NCI-H748 (cell line): ENCODE data around the gene WNT10A.
"Not testable (repeated sequence)": the region's sequence is repeated elsewhere in the genome, so short reads cannot be mapped to it uniquely, and the experiment has no call there.

Experiments used
- DNase-seq: peaks from one replicate; lab custom pipeline; 2025; ENCODE audit not compliant: unreplicated experiment; lab: John Stamatoyannopoulos, UW

The WNT10A gene

DNA sequence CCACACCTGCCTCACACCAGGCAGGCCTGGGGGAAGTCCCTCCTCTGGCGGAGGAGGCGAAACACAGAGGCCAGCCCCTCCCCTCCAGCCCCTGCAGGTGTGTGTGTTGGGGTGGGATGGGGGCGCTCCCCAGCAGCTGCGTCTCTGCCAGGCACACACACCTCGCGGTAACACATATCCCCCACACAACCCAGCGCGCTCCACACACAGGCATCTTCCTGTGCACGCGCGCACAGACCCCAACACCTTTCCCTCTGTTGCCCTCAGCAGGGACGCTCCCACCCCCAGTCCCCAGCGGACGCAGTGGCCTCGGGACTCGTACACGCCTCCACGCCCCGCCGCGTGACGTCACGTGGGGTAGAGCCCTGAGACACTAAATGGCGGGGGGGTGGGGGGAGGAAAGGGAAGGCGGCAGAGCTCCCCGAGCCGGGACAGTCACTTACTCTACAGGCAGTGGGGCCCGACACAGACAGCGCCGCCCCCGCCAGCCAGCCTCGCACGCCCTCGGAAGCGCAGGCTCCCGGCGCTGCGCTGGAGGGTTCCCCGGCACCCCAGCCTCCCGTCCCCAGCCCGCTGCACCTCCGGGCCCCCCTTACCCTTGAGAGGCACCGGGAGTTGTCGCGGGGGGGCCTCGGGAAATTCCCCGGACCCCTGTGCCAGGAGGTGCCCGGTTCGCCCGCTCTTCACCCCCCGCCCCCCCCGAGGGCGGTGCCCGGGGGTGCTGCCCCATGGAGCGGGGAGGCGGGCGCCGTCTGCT is at the start of gene WNT10A:
Gene WNT10A (plus strand): TSS at position 751 of the 757 bp plus-strand sequence. CDS start 144 bp downstream, outside the sequence.
- peak; percentile 73 for DNase-seq

DNA sequence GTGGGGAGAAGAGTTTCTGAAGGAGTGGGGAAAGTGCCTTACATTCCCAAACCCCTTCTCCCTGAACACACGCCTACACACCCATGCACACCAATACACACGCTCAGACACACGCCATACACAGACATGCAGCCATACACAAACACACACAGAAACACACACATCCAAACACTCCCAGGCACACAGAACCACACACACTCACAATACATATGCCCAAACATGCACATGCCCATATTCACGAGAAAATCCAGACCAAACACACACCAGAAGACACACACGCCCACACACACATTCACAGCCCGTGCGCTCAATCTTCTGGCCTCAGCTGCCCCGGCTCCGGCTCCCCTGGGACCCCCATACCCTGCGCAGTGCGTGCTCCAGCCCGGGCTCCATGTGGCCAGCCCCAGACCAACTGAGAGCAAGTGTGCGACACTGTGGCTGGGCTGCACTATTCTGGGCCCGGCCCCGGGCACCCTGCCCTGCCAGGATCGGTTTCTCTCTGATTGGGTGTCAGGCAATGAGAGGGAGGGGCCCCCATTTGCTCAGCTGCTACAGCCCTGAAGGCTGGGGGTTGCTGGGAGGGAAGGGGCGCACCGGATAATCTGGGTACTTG is 49.2 kb upstream of the WNT10A start, which contains the start of gene PRKAG3:
Gene PRKAG3 (minus strand): TSS at position 426 of the 613 bp plus-strand sequence.
- DNase-seq: no peak

DNA sequence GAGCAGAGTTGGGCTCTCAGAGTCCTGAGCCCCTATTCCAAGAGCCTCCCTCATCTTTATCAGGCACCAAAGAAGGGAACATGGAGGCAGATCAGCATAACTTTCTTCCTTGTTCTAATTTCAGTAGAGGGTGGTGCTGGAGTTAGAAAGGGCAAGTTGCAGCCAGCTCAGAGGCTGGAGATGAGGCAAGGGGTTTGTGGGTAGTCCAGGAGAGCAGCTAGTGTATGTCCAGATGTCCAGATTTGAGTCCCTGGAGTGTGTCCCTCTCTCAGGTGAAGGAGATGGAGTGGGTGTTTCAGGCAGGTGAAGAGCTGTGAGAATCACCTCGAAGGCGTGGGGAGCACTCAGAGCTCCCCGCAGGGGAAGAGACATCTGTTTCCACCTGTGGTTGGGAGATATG is 48.6 kb upstream of the WNT10A start:
- no peak for DNase-seq

DNA sequence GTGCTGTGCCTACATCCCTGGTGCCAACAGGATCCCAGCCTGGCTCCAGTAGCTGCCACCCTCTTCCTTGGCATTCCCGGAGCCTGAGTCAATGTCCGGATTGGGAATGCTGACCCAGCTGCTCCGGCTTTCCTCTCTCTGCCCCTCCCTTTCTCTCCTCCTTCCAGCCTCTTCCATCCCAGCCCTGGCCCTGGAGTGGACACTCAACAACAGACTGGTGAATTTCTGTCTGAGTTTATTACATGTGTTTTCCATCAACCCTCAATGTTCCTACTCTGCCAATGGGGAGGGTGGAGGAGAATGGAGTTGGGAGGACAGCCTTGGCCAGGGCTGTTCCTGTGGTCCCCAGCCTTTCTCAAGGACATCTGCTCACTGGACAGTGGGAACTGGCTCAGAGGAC is 48.1 kb upstream of the WNT10A start:
- DNase-seq: no peak

DNA sequence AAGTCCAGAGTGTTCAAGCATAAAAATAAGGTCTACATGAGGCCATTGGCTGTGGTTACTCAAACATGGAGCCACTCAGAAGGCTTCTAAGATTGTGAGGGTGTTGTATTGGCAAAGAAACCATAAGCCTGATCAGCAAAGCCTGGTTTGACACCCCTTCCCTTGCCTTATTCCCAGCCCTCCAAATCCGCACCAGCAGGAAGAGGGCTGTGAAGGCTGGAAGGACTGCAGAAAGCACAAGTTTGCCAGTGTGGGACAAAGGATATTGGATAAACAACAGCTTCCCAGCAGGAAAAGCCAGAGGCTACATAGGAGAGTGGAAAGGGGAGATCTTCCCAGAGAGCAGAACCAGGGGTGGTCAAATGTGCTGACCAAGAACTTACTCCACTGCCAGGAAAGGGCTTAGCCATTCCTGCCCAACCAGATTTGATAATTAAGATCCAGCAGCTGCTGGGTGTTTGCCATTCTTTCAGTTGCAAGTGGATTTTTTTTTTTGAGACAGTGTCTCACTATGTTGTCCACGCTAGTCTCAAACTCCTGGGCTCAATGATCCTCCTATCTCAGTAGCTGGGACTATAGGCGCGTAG is 47.5 kb upstream of the WNT10A start:
- DNase-seq: no peak

DNA sequence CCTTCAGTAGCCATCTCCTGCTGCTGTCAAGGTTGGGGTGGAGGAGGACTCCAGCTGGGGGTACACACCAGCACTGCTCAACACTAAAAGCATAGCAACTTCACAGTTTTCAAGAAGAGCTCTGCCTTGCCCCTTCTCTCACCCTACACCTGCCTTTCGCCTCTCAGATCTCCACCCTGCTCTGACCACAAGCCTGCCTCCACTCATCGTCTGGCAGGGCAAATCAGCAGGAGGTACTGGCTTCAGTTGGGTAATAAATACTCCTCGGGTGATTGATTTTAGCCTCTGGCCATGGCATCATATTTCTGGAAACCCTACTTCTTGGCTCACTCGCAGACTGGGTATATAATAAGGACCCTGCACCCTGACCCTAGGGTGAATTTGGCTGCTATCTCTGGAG is 46.0 kb upstream of the WNT10A start:
- DNase-seq: no peak

DNA sequence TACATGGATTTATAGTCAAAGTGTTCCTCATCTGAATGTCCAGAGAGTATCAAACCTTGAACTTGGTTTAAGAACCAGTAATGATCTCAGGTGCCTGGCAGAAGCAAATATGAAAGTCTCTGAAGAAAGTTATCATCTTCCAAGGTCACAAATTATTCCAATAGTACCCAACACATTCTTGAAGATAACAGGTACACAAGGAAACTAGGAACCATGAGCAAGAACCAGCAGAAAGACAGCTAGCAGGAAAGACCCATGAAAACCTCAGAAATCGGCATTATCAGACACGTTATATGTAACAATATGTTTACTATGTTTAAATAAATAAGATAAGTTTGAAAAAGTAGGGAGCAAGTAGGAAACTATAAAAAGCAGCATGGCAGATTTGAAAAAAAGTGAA is 43.2 kb upstream of the WNT10A start:
- DNase-seq: no peak

DNA sequence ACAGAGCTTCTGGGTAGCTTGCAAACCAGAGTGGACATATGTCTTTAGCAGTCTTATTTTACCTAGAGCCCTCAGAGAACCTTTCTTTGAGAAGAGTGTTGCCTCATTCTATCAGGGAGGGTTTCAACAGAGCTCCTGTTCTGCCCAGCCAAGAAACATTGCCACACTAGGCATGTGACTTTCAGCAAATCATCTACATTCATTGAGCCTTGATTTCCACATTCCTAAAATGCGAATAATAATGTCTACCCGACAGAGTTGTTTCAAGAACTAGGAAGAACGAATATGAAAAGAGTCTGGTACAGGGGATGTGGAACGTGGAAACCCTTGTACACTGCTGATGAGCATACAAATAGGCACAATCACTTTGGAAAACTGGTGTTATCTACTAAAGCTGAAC is 41.2 kb upstream of the WNT10A start:
- no peak for DNase-seq

DNA sequence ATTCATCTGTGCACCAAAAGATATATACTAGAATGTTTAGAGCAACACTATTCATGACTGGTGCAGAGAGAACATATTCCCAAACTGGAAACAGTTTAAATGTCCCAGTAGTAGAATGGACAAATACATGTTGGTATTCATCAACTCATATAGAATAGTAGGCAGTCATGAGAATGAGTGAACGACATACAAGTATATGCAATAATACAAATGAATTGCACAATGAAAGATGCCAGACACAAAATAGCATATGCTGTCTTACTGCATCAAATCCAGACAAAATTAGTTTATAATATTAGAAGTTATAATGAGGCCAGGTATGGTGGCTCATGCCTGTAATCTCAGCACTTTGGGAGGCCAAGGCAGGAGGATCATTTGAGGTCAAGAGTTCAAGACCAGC is 40.8 kb upstream of the WNT10A start:
- no peak for DNase-seq

DNA sequence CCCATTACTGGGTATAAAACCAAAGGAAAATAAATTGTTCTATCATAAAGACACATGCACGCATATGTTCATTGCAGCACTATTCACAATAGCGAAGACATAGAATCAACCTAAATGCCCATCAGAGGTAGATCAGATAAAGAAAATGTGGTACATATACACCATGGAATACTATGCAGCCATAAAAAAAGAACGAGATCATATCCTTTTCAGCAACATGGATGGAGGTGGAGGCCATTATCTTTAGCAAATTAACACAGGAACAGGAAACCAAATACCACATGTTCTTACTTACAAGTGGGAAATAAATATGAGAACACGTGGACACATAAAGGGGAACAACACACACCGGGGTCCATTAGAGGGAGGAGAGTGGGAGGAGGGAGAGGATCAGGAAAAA is 36.3 kb upstream of the WNT10A start:
- DNase-seq: not testable (repeated sequence)

DNA sequence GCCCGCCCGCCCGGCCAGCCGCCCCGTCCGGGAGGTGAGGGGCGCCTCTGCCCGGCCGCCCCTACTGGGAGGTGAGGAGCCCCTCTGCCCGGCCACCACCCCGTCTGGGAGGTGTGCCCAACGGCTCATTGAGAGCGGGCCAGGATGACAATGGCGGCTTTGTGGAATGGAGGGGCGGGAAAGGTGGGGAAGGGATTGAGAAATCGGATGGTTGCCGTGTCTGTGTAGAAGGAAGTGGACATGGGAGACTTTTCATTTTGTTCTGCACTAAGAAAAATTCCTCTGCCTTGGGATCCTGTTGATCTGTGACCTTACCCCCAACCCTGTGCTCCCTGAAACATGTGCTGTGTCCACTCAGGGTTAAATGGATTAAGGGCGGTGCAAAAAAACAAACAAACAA is 33.7 kb upstream of the WNT10A start:
- DNase-seq: not testable (repeated sequence)

DNA sequence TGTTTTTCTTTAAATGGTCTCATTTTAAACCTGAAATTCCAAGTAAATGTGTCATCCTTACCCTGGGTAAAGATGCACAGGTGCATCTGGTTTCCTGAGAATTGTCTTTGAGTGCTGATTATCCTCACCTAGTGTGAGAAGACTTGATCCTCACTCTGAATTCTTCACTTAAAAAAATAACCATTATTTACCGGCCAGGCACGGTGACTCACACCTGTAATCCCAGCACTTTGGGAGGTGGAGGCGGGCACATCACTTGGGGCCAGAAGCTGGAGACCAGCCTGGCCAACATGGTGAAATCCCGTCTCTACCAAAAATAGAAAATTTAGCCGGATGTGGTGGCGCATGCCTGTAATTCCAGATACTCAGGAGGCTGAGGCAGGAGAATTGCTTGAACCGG is 30.9 kb upstream of the WNT10A start:
- no peak for DNase-seq

DNA sequence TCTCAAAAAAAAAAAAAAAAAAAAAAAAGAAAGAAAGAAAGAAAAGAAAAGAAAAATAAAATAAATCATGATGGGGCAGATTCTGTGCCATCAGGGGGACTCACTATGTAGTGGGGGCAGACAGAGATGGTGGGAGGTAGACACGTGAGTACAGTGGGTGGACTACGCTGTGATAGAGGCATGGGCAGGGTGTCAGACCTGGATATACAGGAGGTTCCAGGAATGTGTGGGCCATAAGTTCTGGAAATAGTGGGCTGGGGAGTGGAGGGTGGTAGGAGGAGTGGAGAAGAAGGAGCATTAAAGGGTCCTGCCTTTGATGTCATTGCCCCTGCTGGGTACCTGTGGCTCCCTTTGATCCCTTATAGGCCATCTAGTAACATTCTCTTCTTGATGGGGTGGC is 29.9 kb upstream of the WNT10A start:
- DNase-seq: no peak

DNA sequence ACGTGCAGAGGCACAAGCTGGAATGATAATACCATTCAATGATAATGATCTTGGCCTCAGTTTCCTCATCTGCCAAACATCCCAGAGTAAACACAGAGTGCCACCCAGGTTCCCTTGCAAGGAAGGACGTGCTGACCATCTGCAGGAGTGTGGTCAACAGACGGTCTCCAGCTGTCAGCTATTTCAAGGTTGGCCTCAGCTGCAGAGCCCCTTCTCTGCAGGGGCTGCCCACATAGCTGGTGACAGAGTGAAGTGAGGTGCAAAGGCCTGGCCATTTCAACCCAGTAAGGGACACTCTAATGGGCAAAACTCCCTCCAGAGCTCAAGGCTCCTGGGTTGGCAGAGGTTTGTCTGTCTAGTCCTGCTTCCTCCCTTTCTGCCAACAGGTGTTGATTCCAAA is 29.4 kb upstream of the WNT10A start:
- no peak for DNase-seq

DNA sequence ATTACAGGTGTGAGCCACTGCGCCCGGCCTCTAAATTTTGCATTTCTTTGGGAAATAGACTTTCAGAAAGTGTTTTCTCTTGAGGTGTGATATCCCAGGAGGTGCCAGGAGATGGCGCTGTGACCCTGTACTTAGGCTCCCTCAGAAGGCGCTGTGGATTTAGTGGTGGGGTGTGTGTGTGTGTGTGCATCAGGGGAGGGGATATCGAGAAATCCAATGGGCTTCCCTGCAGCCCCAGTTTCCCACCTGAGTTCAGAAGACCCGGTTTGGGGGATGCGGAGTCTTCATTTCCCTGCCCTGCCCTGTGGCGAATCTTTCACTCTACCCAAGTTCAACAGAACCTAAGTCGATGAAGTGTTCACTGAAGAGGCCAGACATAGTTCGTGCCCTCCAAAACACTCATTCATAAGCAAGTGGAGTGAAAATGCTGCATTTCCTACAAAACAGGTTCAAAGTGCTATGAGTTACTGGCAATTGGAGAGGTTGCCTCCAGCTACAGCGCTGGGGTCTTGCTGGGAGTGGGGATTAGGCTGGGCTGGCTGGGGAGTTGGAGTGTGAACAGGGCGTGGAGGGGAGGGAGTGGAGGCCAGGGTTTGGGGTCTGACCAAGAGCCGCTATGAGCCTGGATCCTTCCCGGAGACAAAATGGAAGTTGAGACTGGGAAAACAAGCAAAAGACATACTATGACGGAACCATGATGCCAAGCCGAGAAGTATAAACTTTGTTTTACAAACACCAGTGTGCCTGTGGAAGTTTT is 27.6 kb upstream of the WNT10A start:
- peak; percentile 73 for DNase-seq

DNA sequence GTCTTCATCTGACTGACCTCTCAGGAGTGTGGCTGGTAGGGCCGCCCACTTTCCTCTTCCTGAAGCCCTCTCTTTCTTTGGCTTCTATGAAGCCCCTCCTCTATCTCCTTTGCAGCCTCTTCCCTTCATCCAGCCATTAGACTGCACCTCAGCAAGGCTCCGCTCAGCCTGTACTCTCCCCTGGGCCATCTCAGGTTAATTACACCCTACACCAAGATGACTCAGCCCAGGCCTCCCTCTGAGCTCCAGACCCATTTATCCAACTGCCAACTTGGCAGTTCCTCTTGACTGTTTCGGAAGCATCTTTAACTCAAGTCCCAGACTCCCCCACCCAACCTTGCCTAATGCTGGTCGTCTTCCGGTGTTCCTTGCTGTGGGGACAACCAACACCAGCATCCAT is 26.9 kb upstream of the WNT10A start:
- no peak for DNase-seq

DNA sequence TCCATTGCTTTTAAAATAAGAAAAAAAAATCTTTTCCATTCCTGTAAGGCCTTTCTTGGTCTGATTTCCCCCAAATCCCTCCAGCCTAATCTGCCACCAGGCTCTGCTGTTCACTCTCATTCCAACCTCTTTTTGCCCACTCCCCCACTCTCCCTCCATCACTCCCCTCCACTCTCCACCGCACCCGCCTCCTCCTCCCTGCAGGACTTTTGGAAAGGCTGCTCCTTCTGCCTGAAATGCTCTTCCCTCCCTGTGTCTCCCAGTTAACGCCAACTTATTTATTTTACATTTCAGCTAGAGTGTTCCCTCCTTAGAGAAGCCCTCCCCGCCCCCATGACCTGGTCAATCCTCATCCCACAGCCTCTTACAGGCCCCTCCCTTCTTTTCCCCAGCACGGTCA is 25.8 kb upstream of the WNT10A start:
- DNase-seq: no peak

DNA sequence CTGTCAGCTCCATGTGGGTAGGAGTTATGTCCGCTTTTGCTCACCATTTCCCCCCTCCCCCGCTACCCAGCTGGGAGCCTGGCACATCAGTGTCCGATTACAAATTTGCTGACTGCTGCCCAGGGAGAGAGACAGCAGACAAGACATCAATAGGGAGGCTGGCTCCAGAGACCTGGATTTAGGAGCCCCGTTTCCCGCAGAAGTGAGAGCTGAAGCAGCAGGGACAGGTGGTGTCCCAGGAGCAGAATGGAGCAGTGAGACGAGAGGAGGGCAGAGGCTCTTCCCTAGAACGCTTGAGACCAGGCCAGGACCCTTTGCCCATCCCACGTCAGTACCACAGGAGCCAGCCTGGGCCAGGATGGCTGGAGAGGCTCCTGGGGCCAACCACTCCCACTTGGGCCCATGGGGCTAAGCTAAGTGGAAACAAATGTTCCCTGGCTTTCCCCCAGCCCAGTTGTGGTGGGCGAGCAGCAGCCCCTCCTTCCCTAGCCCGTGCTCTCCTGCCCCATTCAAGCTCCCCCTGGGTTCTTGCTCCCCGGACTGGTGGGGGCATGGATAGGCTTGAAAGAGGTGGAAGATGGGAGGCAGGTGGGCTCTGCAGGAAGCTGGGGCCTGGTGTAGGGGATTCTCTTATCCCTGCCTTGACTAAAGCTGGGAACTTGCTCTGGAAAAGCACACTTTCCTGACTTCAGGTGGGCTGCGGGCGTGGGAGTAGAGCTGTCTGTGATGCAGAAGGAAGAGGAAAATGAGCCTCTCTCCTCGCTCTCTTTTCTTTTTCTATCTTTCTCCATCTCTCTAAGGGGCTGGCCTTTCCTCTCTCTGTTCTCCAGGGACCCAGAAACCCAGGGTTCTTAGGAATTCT is 25.1 kb upstream of the WNT10A start:
- no peak for DNase-seq

DNA sequence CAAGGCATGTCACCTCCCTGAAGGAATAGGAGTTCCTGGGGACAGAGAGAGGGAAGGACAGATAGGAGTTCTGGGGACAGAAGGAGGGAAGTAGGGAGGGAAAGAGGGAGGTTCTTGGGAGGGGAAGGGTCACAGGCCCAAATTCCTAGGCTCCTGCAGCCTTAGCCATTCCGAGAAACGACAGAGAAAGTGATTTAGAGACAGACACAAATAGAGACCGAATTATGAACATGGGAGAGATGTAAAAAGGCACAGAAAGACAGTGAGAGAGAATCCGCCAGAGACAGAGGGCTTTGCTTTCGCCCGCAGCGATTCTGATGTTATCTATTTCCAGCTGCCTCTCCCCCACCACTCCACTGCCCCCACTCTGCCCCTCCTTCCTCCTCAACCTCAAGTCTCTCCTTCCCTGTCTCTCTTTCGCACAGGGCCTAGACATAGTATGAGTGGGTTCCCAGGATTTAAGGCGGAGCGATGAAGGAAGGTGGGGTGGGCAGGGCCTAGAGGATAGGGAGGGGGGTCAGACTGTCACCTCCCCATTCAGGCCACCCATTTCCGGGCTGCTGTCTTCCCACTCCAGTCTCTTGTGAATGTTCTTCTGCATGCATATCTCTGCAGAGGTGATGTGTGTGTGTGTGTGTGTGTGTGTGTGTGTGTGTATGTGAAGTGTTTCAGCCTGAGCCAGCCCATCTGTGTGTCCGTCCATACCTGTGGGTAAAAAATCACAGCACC is 24.3 kb upstream of the WNT10A start:
- DNase-seq: no peak

DNA sequence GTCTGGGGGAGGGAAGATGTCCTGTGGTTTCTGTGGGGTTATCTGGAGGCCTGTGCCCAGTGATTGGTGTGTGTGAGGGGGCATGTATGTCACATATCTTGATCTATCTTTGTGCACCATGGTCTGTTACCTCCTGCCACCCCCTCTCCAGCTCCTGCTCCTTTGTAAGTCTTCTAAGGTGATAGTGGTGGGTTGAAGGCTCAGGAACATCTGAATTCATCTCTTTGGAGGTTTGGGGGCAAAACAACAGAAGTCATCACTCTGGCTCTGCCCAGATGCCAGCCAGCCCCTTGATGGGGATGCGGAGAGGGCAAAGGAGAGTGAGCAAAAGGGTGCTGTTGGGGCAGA is 23.8 kb upstream of the WNT10A start:
- DNase-seq: no peak
